ENCODE data around the gene CDC42BPB.
A peak's percentile ranks its signal among the peaks of the same experiment; 100 is the strongest.

The CDC42BPB gene

DNA sequence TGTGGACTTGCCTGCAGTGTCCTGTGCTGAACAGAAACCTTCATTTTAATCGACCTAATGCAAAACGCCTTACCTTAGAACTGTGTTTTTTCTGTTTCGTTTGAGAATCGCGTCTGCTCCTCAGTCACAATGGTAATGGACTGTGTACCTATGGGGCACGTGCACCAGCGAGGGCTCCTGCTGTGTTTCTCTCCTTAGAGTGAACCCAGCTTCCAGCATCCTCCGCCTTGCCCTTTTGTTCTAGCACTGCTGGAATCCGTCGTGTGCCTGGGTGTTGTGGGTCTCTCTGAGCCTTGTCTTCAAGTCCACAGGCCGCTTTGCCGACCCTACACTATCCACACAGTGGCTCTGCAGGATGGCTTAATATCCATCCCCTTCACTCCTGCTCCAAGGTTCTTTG, 131.2 kb downstream of the CDC42BPB start:
- DNase-seq, result no peak

DNA sequence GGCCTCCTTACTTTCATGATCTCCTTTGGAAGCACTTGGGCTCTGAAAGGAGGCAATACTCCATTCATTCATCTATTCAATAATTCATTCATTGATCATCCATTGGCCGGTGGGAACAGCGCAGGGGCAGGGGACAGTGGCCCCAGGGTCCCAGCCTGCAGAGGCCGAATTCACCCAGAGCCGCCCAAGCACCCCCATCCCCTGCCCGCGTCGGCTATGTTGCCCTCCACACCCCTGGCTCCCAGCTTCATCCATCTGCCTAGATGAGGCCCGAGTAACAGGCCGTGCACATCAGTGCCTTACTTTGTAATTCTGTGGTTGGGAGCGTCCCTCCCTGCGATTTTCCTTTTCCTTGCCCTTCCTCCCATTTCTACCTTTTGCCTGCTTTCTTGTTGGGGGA, 131.7 kb downstream of the CDC42BPB start:
- DNase-seq, result no peak

DNA sequence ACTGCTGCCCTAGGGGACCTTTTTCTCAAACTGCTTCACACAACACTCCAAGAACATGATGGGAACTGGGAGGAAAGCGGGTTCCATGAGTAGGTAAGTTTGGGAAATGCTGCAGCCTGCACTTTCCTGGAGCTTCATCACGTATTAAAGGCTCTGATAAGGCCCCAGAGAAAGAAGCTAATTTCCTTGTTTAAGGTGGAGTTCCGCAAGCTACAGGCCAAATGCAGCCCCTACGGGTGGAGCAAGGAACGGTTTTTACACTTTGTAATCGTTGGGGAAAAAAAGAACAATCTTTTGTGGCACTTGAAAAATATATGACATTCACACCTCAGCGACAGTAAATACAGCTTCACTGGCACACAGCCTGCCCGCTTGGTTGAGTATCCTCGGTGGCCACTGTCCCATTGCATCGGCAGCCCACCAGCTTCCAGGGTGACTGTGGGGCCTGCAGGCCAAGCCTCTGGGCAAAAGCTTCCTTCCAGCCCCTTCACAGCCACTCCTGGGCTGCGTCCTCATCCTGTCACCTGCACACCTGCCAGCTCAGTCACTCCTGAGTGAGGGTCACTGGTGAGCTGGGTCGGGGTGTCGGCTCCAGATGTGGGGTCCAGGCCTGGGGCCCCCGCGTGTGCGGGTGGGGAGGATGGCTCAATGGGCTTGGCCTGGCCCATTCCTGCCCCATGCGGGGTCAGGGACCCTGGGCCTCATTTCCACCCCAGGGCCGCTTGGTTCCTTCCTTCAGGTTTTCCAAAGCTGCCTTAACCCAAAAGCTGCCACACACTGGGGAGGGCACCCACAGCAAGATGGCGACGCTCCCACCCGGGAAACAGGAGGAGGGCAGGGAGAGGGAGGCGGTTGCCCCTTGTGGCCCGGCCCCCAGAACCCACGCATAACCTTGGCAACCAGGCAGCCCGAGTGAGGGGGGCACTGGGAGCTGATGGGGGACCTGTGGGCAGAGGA, 132.4 kb downstream of the CDC42BPB start:
- DNase-seq, result no peak

DNA sequence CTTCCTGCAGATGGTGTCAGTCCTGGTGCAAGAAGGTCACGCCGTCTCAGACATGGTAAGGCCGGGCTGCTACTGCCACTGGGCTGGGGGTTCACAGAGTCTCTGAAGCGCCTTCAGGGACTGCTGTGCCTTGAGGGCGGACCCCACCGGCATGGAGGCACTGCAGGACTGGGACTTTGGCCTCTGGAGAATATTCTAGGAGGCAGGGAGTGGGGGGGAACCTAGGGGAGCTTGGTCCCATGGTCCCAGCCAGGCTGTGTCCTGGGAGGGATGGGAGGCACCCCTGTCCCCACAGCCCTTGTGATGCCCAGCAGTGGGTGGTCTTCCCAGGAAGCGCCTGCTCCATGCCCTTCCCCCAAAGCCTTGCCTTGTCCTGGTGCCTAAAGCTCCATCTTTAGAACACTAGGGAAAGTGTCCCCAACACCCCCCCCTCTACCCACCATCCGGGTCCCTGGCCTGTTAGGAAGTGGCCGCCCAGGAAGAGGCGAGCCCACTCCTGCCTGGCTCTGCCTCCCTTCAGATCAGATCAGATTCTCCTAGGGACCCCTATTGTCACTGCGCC, 133.3 kb downstream of the CDC42BPB start:
- DNase-seq, result no peak

DNA sequence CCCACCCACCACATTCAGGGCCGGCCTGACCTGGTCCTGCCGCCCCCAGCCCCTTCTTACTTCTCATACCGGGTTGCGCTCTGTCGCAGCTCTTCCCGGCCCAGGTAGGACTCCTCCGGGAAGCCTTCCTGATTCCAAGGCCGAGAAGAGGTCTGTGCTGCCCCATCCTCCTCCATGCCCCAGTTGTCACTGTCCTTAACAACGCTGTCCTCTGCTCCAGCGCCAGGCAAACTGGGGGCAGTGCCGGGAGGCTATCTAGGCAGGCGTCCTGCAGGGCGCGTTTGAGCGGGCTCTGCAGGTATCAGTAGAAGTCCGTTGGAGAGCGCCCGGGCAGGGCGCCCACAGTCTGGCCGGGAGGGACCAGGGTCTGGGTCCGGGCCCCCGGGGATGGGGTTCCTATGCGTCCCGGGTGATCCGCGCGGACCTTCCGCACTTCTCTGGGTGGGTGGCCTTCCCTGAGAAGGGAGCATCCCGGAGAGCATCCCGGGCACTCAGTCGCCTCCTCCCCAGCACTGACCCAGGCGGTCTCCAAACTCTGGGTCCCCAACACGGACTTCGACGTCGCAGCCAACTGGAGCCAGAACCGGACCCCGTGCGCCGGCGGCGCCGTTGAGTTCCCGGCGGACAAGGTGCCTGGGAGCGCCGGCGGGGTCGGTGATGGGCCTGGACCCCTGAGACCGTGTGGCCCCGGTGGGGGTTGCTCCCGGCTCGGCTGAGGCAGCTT, 134.0 kb downstream of the CDC42BPB start:
- no peak for DNase-seq

DNA sequence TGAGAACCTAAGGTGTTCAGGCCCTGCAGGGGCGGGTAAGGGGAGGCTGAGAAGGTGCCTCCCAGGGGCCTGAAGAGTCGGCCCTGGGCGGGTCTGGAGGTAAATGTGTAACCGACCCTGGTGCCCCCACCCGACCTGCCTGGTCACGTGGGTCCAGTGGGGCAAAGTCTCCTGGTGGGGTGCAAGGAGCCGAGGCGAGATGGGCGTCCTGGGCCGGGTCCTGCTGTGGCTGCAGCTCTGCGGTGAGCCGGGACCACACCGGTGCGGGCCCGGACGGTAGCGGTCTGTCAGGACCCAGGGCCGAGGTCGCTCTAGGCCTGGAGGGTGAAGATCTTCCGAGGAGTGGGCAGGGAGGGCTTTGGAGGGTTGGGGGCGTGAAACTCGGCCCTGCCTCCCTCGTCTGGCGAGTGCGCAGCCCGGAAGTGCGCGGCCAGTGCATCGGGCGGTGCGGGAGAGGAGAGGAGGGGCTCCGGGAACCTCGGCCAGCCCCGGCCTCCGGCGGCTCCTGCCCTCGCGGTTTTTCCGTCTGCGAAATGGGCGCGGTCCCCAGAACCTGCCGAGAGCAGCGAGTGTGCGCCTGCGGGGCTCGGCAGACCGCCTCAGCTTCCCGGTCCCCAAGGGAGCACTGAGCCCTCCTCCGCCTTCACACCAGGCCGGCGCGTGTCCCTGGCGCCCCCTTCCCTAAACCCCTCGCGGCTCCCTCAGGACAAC, 134.7 kb downstream of the CDC42BPB start, which contains the start of gene AMN:
TSS of gene AMN (plus strand) at position 174 of the 711 bp plus-strand sequence. CDS start at position 200, 26 bp downstream.
- DNase-seq, result no peak

DNA sequence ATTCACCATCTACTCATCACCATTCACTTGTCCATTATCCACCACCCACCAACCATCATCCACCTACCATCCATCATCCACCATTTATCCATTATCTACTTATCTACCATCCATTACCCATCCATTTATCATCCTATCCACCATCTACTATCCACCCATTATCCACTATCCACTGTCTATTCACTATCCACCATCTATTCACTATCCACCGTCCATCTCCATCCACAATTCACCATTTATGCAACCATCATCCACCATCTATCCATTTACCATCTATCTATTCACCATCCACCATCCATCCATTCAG, 136.4 kb downstream of the CDC42BPB start:
- DNase-seq, result no peak

DNA sequence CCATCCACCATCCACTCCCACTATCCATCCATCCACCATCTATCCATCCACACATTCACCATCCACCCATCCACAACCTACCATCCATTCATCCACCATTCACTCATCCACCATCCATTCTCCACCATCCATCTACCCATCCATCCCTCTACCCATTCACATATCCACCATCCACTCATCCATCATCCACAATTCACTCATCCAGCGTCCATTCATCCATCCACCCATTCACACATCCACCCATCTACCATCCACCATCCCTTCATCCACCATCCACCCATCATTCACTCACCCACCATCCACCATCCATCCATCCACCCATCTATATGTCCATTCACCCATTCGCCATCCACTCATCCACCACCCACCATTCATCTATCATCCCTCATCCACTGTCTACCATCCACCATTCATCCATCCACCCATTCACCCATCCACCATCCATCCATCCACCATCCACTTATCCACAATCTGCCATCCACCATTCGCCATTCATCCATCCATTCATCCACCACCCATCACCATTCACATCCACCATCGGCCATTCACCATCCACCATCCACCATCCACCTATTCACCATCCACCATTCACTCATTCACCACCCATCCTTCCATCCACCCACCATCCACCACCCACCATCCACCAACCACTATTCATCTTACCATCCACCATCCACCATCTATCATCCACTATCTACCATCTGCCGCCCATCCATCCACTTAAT, 136.9 kb downstream of the CDC42BPB start:
- no peak for DNase-seq

DNA sequence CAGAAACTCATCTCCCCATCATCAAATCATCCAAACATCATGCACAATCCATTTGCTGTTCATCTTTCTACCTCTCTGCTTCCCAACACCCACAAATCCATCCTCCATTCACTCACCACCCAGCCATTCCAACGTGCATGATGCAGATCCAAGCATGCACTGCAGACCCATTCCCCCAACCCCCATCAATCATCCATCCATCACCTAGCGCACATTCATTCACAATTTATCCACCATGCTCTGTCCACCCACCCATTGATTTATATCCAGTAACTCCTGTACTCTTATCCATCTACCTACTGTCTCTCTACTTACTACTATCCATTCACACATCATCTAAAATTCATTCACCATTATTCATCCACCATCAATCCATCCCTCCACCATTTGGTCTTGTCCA, 138.9 kb downstream of the CDC42BPB start:
- DNase-seq, result no peak

DNA sequence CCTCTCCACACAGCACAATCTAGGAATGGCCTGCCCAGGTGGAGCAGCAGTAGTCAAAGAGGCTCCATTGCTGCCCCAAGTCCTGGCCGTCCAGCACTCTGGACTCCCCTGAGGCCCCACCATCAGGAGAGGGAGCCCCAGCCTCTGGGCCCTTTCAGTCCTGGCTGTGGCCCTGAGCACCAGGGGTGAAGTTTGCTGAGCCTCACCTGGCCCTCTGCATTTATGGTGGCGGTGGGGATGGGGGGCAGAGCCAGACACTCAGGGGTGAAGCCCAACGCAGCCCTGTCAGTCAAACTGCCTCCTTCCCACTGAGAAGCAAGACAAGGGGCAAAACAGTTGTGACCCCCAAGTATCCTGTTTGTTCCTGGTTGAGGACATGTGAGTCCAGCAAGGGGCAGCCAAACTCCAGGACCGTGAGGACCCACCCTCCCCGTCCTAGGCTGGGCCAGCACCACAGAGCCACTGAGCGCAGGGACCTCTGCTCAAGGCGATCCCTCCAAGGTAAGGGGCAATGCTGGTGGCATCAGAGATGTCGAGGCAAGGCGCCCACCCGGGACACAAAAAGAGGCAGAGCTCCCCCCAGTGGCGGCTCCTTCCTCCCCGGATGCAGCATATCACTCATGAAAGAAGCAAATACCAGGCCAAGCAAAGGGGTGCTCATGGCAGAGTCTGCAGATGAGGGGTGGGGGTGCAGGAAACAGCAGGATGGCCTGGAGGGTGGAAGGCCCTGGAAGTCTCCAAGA, 139.7 kb downstream of the CDC42BPB start:
- peak; percentile 58 for DNase-seq

DNA sequence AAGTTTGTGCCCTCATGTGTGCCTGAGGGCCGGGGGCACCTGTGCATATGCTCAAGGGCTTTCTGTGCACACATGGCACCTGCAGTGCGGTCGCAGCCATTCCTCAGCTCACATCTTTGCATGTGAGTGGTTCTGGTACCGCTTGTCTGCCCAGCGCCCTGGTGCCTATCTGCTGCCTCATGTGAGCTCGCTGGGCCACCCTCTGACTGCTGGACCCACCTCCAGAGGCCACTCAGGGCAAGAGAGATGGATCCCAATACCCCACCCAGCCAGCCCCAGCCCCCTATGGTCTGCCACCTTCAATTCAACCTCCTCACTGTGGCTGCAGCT, 140.3 kb downstream of the CDC42BPB start:
- no peak for DNase-seq

DNA sequence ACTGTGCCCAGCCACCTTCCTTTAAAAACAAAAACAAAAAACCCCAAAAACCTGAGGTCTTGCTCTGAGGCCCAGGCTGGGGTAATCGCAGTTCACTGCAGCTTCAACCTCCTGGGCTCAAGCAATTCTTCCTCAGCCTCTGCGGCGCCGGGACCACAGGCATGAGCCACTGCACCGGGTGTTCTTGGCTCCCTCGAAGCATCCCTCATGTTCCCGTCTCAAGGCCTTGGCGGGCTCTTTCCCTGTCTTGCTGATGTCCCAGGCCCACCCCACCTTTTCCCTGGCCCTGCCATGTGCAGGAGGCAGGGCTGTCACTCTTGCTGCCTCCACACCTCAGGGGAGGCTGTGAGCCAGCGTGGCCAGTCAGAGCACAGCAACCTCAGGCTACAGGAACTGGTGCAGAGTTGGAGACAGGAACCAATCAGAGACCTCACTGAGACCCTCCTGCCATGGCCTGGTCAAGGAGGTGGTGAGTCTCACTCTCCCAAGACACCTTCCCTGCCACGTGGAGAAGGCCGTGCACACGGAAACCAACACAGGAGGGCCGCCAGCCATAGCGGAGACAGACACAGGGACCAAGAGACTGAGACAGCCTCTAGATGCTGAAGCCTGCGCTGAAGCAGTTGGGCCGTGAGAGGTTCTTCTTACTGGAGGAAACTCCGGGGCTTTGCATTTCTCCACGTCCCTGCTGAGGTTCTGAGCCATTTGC, 140.8 kb downstream of the CDC42BPB start:
- DNase-seq, result no peak

DNA sequence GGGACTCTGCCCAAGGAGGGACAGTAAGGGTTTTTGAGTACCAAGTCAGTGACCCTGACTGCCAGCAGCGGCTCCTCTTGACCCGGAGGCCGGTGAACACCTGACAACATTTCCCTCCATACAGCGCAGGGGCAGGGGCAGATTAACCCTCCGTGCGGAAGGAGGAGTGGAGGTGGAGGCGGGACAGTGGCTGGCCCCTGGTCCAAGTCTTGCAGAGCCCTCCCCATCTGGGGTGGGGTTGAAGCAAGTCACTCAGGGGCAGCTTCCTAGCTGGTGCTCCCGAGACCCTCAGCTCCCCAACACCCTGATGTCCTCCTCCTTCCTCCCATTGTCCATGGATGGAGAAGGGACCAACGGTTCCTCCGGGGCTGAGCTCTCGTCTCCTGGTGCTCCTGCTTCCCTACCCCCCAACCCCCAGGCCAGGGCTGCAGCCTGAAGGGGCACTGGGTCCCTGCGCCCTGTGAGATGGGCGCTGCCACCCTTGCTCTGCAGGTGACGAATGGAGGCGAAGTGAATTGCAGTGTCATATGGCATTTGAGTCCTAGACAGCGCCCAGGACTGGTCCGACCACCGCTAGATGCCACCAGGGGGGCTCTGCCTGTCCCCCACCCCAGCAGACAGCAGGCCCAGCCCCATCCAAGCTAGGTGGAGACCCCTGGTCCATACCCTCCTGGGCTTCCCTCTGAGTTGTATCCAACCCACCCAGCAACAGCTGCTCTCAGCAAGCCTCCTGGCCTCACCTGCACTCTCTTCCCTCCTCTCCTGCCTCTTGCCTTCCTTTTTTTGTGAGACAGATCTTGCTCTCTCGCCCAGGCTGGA, 141.8 kb downstream of the CDC42BPB start:
- DNase-seq, result no peak

DNA sequence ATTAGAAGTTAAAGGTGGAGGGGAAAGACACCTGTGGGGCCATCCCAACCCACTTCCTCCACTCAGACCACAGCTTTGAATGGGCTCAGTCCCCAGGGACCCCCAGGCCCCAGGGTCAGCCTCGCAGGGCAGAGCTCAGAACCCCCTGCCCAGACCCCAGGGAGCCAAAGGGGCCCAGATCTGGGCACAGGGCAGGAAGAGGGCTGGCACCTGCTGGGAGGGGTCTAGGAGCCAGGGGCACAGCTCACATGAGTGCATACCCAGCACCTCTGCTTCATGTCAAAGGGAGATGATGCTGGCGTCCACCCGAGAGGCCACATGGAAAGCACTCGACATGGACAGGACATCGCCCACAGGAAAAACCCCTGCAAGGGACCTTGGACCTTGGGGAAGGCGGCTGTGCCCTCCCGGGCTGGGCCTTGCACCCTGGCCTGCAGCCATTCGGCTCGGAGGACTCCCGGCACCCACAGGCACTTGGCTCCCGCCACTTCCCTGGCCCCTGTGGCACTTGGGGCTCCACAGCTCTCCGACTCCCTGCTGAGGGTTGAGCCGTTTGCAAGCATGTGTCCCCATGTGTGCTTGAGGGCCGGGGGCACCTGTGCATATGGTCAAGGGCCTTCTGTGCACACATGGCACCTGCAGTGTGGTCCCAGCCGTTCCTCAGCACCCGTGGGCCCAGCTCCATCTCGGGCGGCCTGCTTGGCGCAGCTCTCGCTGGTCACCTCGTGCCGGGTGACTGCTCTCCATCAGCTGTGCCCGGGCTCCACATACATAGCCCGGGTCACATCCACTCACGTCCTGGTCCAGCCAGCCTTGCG, 142.7 kb downstream of the CDC42BPB start:
- DNase-seq, result no peak

DNA sequence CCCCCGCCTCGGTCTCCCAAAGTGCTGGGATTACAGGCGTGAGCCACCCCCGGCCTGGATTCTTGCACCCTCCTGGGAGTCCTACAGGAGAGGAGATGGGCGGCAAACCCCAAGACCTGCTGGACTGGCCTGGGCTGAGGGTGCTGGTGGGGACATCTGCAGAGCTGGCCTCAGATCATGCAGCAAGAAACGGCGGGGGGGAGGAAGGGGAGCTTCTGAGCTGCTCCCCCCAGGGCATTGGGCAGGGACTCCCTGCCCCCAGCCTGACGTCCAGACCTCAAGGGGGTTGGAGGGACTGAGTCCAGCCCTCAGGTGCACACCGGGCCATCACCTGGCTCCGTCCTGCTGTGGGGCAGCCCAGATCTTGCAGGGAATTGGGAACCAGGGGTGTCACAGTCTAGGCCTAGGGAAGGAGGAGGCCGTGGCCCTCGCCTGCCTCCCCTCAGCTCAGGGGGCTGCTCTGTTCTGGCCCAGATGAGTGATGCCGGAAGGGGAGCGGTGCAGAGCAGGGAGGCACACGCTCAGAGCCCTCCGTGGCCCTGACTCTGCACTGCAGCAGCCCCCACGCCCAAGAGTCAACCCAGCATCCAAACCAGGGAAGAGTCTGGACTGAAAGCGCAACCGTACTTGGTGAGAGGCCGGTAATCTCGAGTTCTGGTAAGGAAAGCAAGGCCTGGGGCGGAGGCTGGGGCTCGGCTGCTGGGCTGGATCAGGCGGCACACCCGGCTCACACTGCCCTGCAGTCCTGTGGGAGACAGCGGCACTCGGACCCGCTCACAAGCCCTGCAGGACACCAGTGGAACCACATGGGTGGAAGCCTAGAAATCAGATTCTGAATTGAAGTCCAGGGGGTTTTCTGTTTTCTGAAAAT, 143.8 kb downstream of the CDC42BPB start:
- no peak for DNase-seq

DNA sequence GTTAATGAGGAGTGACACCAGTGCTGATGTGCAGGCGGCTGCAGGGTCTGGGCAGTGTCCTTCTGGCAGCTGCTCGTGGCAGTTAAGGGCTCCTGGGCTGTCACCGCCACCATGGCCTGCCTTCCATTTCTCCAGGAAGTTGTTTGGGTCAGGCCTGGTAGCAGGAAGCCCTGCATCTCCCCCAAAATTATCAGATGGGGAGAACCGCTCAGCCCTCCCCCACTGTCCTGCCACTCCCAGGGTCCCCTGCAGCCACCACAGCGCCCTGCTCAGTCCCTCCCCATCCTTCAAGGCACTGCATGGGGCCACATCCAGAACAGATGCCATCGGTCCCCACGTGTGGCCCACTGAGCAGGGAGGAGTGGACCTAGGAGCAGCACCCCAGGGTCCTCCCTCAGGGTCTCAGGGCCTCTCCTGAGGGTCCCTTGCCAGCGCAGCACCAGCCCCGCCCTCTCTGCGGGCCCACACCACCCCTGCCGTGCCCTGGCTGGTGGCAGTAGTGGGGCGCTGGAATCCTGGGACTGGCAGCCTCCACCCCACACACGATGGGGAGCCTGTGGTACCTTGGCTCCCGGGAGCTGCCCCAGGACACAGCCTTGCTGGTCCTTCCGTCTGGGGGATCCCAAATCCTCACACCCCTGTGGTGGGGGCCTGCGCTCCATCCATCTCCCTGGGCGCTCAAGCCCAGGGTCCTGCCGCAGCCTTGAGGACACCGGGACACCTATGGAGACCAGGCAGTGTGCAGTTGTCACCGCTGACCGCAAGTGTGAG, 145.2 kb downstream of the CDC42BPB start:
- no peak for DNase-seq

DNA sequence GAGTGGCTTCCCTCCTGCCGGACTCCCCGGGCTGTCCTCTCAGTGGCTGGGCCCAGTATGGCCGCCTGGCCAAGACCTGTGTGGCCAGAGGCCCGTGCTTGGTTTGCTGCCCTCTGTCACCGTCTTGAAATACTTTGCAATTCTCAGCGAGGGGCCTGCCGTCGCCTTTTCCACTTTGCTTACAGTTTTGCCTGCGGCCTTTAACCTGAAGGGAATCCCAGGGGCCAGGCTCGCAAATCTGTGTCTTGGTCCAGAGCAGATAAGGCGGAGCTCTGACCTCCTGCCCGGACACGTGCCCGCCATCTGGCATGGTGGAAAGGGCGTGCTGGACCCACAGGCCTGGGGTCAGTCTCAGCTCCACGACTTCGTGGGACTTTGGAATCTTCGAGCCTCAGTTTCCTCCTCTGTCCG, 145.8 kb downstream of the CDC42BPB start:
- DNase-seq, result no peak

DNA sequence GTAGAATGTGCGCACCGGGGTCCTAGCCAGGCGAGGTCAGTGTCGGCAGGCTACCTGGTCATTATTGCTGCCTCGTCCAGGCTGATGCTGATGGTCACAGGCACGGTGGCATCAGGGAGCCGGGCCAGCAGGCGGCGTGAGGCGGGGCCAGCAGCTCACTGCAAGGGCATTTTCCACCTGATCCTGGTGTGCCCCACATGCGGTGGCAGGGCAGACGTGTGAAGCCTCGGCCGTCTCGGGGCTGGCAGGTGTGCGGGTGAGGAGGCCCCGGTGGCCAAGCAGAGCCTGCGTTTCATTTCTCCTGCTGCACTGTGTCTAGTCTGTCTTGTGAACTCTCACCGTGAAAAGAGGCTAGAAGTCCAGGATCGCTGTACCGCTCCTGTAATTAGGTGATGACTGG, 146.9 kb downstream of the CDC42BPB start:
- no peak for DNase-seq
